ENCODE results near the gene AKAP8.

GRCh38 chr19:15417699-15418098 lies 38.1 kb upstream of the AKAP8 start:
- TF ChIP-seq FOXK2 (IDR thresholded peaks at IDR 0.05) (no peak), PKNOX1 (IDR thresholded peaks at IDR 0.05) (peak; percentile 45; the same call in 1 of the 2 replicates)

Data from HEK293T (cell line).